GM18858 (cell line): ENCODE measurements around the gene MAP4K5.
"Not testable (repeated sequence)": the region's sequence is repeated elsewhere in the genome, so short reads cannot be mapped to it uniquely, and the experiment has no call there.

ENCODE experiments used
- ATAC-seq: cut with Tn5 transposase; IDR thresholded peaks from one replicate; pipeline ENCODE4 v1.9.1; 2021; ENCODE audit not compliant: unreplicated experiment

Gene MAP4K5

DNA sequence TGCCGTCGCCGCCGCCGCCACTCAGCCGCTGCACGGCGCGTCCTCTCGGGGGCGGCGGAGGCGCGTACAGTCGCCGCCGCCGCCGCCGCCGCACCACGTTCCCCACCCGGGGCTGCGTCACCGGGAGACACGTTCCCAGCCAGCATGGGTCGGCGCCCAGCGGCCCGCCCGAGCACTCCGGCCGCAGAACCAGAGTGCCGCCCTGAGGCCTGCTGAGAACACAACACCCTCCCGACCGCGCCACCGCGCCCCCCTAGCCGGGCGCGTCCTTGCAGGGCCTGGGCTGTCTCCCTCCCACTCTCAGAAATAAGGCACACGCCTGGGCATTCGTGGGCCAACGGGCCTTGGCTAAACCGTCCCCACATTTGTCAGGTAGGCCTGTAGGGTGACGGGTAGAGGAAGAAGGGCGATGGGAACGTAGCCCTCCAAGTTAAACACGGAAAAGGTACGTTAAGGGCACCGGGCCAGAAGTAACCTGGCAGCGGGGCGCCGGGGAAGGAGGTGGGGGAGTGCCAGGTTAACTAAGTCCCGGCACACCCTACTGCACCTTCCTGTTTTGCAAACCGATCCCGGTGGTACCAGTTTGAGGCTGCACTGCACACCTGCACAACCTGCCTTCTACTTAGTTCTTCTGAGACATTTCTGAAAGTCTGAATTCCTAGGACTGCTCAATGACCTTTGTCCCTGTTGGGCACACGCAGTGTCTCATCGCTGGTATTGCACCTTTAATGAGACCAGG, at the start of gene MAP4K5:
TSS of gene MAP4K5 (minus strand) at position 68 of the 739 bp plus-strand sequence. CDS start 520 bp downstream, outside the sequence.
- peak; percentile 93 for ATAC-seq

GRCh38 chr14:50578433-50578832, 46.1 kb upstream of the MAP4K5 start:
- ATAC-seq, result no peak

GRCh38 chr14:50577982-50578381, 45.6 kb upstream of the MAP4K5 start:
- no peak for ATAC-seq

GRCh38 chr14:50575769-50576168, 43.4 kb upstream of the MAP4K5 start:
- ATAC-seq, result no peak

- ATAC-seq, result no peak
These were observed 41.5 kb upstream of the MAP4K5 start for GRCh38 chr14:50573862-50574261.

- ATAC-seq, result no peak
These were observed 37.4 kb upstream of the MAP4K5 start for GRCh38 chr14:50569714-50570274.

DNA sequence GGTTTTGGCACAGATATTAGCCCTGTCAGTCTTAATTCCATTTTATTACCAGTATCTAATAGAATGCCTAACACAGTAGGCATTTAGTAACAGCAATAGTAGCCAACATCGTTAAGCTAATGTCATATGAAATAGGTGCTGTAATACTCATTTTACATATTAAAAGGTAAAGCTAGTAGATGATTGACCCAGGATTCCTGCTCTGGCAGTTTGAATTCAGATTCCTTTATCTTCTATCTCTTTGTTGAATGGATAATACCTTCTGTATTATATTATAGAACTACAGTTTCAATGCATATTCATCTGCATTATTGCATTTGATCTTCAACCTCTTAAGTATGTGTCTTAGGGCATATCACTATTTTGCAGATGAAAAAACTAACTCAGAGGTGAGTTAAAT, 30.5 kb upstream of the MAP4K5 start:
- ATAC-seq, result no peak

DNA sequence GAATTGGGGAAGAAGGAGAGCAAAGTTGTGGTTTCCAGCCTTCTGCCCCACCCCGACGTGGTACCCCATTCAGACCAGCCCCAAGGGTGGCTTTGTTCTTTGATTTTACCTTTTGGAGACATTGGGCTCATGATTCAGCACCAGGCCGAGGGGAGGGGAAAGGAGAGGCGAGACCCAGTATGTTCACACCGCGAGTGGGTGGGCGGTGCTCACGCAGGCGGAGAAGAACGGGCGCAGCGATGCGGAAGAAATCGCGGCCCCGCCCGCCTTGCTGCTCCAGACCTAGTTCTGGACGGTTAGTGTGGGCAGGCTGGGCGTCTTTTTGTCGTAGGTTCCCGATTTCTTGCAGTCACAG, 28.5 kb upstream of the MAP4K5 start:
- ATAC-seq, result no peak

DNA sequence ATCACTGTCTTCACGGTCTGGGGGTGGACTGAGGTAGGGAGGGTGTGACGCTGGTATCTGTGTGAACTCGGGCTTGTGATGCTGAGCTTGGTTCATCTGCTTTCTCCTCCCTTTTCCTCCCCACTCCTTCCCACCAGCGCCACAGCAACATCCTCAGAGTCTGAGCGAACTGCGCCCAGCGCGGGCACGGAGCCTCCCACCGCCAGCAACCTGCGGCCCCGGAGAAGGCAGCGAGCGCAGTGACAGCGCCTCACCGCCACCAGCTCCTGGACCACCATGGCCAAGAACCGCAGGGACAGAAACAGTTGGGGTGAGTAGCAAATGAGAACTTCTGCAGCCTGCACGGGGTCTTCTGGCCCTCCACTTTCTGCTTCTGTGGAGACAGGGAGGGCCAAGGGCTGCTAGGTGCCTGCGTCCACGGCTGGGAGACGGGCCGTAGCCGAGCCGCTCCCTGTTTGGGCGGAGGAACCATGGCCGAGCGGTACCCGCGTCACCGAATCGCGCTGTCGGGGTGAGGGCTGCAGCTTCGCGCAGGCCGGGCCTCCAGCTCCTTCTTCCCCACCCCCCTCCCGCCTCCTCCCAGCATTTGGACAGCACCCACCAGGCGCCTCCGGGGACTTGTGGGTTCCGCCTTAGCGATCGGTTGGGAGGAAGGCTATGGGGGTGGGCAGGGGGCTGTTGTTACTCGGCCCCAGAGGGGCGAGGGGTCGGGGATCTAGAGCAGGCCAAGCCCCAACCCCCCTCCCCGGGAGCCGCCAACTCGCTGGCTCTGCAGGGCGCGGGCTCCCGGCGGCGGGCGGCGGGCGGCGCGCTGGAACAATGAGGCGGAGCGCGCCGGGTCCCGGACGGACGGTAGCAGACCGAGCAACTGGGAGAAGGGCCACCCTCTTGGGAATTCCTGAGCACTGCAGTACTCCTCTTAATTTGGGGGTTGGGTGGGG, 27.9 kb upstream of the MAP4K5 start, which contains the start of gene ATL1:
TSS of gene ATL1 (plus strand) at position 156 of the 941 bp plus-strand sequence. CDS start at position 277, 121 bp downstream.
- no peak for ATAC-seq

- ATAC-seq, result not testable (repeated sequence)
These were observed 20.4 kb upstream of the MAP4K5 start for GRCh38 chr14:50552796-50553195.

DNA sequence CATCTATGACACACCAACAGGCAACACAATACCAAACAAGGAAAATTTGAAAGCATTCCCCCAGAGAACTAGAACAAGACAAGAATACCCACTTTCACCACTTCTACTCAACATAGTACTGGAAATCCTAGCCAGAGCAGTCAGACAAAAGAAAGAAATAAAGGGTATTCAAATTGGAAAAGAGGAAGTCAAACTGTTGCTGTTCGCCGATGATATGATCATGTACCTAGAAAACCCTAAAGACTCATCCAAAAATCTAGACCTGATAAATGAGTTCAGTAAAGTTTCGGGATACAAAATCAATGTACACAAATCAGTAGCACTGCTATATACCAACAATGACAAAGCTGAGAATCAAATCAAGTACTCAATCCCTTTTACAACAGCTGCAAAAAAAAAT, 19.5 kb upstream of the MAP4K5 start:
- no peak for ATAC-seq

- ATAC-seq, result no peak
These were observed 17.9 kb upstream of the MAP4K5 start for GRCh38 chr14:50550294-50550693.

- ATAC-seq, result no peak
These were observed 13.2 kb upstream of the MAP4K5 start for GRCh38 chr14:50545618-50546017.

DNA sequence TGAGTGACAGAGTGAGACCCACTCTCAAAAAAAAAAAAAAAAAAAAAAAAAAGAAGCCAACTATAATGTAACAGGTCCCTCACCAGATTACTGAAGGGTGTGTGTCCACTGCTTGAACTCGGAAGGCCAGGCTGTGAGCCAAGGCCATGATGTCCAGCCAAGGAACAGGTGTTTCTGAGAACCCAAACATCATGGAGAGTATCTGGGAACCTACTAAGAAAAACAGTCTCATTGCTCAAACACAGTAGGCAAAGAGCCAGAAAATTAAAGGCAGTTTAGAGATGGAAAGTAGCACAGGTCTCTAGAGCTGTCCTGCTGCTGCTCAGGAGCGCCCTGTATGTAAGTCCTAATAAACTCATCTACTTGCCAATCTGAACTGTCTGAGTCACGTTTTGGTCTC, 12.5 kb upstream of the MAP4K5 start:
- no peak for ATAC-seq

GRCh38 chr14:50542941-50543418, 10.6 kb upstream of the MAP4K5 start:
- peak; percentile 84 for ATAC-seq

GRCh38 chr14:50541159-50541567, 8.8 kb upstream of the MAP4K5 start:
- ATAC-seq, result no peak

GRCh38 chr14:50539051-50539450, 6.7 kb upstream of the MAP4K5 start:
- ATAC-seq, result no peak

- not testable (repeated sequence) for ATAC-seq
These were observed 5.7 kb upstream of the MAP4K5 start for GRCh38 chr14:50538034-50538433.

- ATAC-seq, result no peak
These were observed 2.6 kb upstream of the MAP4K5 start for GRCh38 chr14:50534997-50535396.

DNA sequence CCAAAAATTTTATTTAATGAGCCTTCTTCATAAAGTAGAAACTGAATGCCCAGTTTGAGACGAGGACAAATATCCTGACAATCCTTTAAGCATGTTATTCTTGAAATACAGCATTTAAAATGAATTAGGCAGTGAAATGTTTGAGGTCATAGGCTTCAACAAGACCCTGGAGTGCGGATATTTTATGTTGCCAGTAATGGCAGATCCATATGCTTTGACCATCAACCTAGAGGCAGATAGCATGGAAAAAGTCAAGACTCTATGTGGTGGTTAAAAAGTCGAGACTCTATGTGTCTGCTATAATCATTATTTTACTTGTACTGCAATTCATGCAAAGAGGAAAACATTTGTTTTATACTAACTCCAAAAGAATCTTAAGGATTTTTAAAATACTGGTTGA, 2.0 kb upstream of the MAP4K5 start:
- ATAC-seq, result no peak

DNA sequence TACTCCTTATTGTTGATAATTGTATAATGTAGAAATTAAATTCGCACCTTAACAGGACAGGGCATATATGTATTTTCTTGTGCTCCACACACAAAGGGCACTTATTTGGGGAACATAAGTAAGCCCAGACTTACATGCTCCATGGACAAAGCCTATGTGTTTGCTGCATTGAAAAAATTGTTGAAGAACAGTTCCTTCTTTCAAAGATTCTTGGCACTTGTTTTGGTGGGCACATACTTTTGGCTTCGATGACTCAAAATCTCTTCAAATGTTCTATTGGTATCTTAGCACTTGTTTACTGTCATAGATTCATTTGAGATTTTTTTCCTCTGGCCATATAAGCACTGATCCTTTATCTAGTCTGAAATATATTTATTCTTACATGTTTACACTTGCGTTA, 1.4 kb upstream of the MAP4K5 start:
- ATAC-seq, result no peak
